ENCODE results near the gene ASB13.

The ASB13 gene

GRCh38 chr10:5647507-5648240, 18.7 kb downstream of the ASB13 start:
- ATAC-seq, result no peak

GRCh38 chr10:5645944-5646617, 20.3 kb downstream of the ASB13 start:
- ATAC-seq, result no peak

- ATAC-seq, result no peak
Measured at GRCh38 chr10:5645375-5645774, 21.0 kb downstream of the ASB13 start.

- no peak for ATAC-seq
Measured at GRCh38 chr10:5644930-5645329, 21.5 kb downstream of the ASB13 start.

GRCh38 chr10:5643346-5644067, 22.9 kb downstream of the ASB13 start:
- no peak for ATAC-seq

GRCh38 chr10:5641501-5641900, 24.9 kb downstream of the ASB13 start:
- ATAC-seq, result no peak

- no peak for ATAC-seq
Measured at GRCh38 chr10:5640501-5640900, 25.9 kb downstream of the ASB13 start.

GRCh38 chr10:5640036-5640435, 26.4 kb downstream of the ASB13 start:
- no peak for ATAC-seq

GRCh38 chr10:5639066-5639465, 27.3 kb downstream of the ASB13 start:
- no peak for ATAC-seq

- ATAC-seq, result no peak
Measured at GRCh38 chr10:5638494-5638893, 27.9 kb downstream of the ASB13 start.

GRCh38 chr10:5634918-5635317, 31.5 kb downstream of the ASB13 start:
- ATAC-seq, result no peak

- no peak for ATAC-seq
Measured at GRCh38 chr10:5633166-5633749, 33.1 kb downstream of the ASB13 start.

GRCh38 chr10:5632446-5632845, 33.9 kb downstream of the ASB13 start:
- no peak for ATAC-seq

GRCh38 chr10:5631936-5632335, 34.5 kb downstream of the ASB13 start:
- ATAC-seq, result no peak

- no peak for ATAC-seq
Measured at GRCh38 chr10:5630112-5630436, 36.3 kb downstream of the ASB13 start.

GRCh38 chr10:5629303-5630111, 36.9 kb downstream of the ASB13 start:
- ATAC-seq, result peak; percentile 83 to 86

GRCh38 chr10:5628451-5629302, 37.7 kb downstream of the ASB13 start:
- peak; percentile 18 to 30 for ATAC-seq

GRCh38 chr10:5627486-5628044, 38.8 kb downstream of the ASB13 start:
- ATAC-seq, result no peak

- ATAC-seq, result no peak
Measured at GRCh38 chr10:5625992-5626777, 40.2 kb downstream of the ASB13 start.

- no peak for ATAC-seq
Measured at GRCh38 chr10:5624701-5625100, 41.7 kb downstream of the ASB13 start.
